ENCODE results near the gene NCSTN. TPM values are rescaled to one million over a fixed set of nuclear protein-coding genes. Genes with fewer than 3 reads are reported as not detected.
A peak's percentile ranks its signal among the peaks of the same experiment; 100 is the strongest.

The NCSTN gene
- polyA plus RNA-seq, 3 donors: 125 to 238 (median 145) TPM

GRCh38 chr1:160338580-160338979, 4.6 kb upstream of the NCSTN start:
- Mint-ChIP-seq H3K4me1 (peaks cover 49% of the 10 kb centered on the region), H3K36me3 (peaks cover 41 to 55% of the 10 kb centered on the region in 2 donors), H3K27me3 (ENCODE audit: low read depth in 3 of 3) (peaks cover 0 to 3% (median 0%) of the 10 kb centered on the region in 3 donors), H3K9me3 (no peaks in the 10 kb centered on the region), H3K27ac (peak overlapping the region; percentile 90 to 100 (median 95)), H3K4me3 (peak overlapping the region; percentile 32 to 49)
- WGBS (ENCODE audit: insufficient coverage): 2% methylated on average over 4 of the region's 4 CpGs
- peaks cover 44 to 54% of the 10 kb centered on the region in 2 donors for H3K4me1 ChIP-seq (ENCODE audit: control insufficient read depth in 1 of 2, insufficient read depth in 2 of 2, low read length in 2 of 2)
- no peak overlapping the region for H2AFZ ChIP-seq (ENCODE audit: insufficient read depth, low read depth, low read length, poor library complexity, severe bottlenecking)
- H3K79me2 ChIP-seq (ENCODE audit: insufficient read depth, low read length): peaks cover 84% of the 10 kb centered on the region
- no peaks in the 10 kb centered on the region for H3K27me3 ChIP-seq (ENCODE audit: control insufficient read depth in 2 of 2, insufficient read depth in 2 of 2, low read length in 2 of 2)
- peak overlapping the region; percentile 40 for H3K4me2 ChIP-seq (replicated peaks; ENCODE audit: extremely low read depth, low read length, poor library complexity, severe bottlenecking)
- H3K36me3 ChIP-seq (replicated peaks in 1 of 2; ENCODE audit: control insufficient read depth in 1 of 2, insufficient read depth in 2 of 2, low read length in 2 of 2): peaks cover 35 to 53% of the 10 kb centered on the region in 2 donors
- H3K4me3 ChIP-seq (replicated peaks in 1 of 3; ENCODE audit: low read depth in 2 of 3, low read length in 3 of 3): peak overlapping the region in 1 of 3 experiments; percentile 89
- H3K9me3 ChIP-seq (replicated peaks in 1 of 2; ENCODE audit: control insufficient read depth in 1 of 2, insufficient read depth in 1 of 2, low read length in 2 of 2): no peaks in the 10 kb centered on the region
- intact Hi-C loops (cut with micrococcal nuclease): loop anchor here in 1 of 2 donors (5.0 kb wide), 1 partner anchor 39 kb away; no protein-coding TSS in a partner anchor
- H3K27ac ChIP-seq (ENCODE audit: low read depth in 1 of 2, low read length in 2 of 2): peak overlapping the region in 1 of 2 donors; percentile 80
- peaks cover 40% of the 10 kb centered on the region for H4K20me1 ChIP-seq (ENCODE audit: insufficient read depth, low read length)
- TF ChIP-seq CTCF (IDR thresholded peaks at IDR 0.05): no peak
- no peak overlapping the region for H3K9ac ChIP-seq (ENCODE audit: insufficient read depth, low read length, poor library complexity, severe bottlenecking)
- DNase-seq: peak; percentile 71 to 80 (median 79)

GRCh38 chr1:160340146-160340545, 3.0 kb upstream of the NCSTN start:
- DNase-seq: no peak
- H3K27ac Mint-ChIP-seq: peak overlapping the region in 6 of 7 donors; percentile 81 to 100 (median 94)
- peaks cover 0 to 3% (median 0%) of the 10 kb centered on the region in 3 donors for H3K27me3 Mint-ChIP-seq (ENCODE audit: low read depth in 3 of 3)
- Histone ChIP-seq H3K27me3 (ENCODE audit: control insufficient read depth in 2 of 2, insufficient read depth in 2 of 2, low read length in 2 of 2) (no peaks in the 10 kb centered on the region), H3K9me3 (replicated peaks in 1 of 2; ENCODE audit: control insufficient read depth in 1 of 2, insufficient read depth in 1 of 2, low read length in 2 of 2) (no peaks in the 10 kb centered on the region), H3K27ac (ENCODE audit: low read depth in 1 of 2, low read length in 2 of 2) (peak overlapping the region in 1 of 2 donors; percentile 80), H4K20me1 (ENCODE audit: insufficient read depth, low read length) (peaks cover 25% of the 10 kb centered on the region), H3K4me1 (ENCODE audit: control insufficient read depth in 1 of 2, insufficient read depth in 2 of 2, low read length in 2 of 2) (peaks cover 57 to 70% of the 10 kb centered on the region in 2 donors), H3K4me2 (replicated peaks; ENCODE audit: extremely low read depth, low read length, poor library complexity, severe bottlenecking) (no peak overlapping the region), H3K36me3 (replicated peaks in 1 of 2; ENCODE audit: control insufficient read depth in 1 of 2, insufficient read depth in 2 of 2, low read length in 2 of 2) (peaks cover 20 to 44% of the 10 kb centered on the region in 2 donors), H3K9ac (ENCODE audit: insufficient read depth, low read length, poor library complexity, severe bottlenecking) (no peak overlapping the region), H3K4me3 (replicated peaks in 1 of 3; ENCODE audit: low read depth in 2 of 3, low read length in 3 of 3) (peak overlapping the region in 1 of 3 experiments; percentile 89), H2AFZ (ENCODE audit: insufficient read depth, low read depth, low read length, poor library complexity, severe bottlenecking) (no peak overlapping the region), H3K79me2 (ENCODE audit: insufficient read depth, low read length) (peaks cover 92% of the 10 kb centered on the region)
- no CpG with 5 or more reads among the region's 3 CpGs for WGBS (ENCODE audit: insufficient coverage)
- TF ChIP-seq CTCF (IDR thresholded peaks at IDR 0.05): no peak
- intact Hi-C loops (cut with micrococcal nuclease): loop anchor here (5.0 to 10.0 kb wide), 3 partner anchors 53 to 415 kb away; partner anchors contain the start of genes PEX19 (in 2 of the 2) and TAGLN2 (in 1 of the 2)
- H3K4me1 Mint-ChIP-seq: peaks cover 61% of the 10 kb centered on the region
- peaks cover 39 to 52% of the 10 kb centered on the region in 2 donors for H3K36me3 Mint-ChIP-seq
- no peak overlapping the region for H3K4me3 Mint-ChIP-seq
- no peaks in the 10 kb centered on the region for H3K9me3 Mint-ChIP-seq

All from CD14-positive monocyte (primary cell).